ENCODE measurements around the gene SLC23A3. TPM values are rescaled to one million over a fixed set of nuclear protein-coding genes. Genes with fewer than 3 reads are reported as not detected.

The SLC23A3 gene
- total and polyA plus RNA-seq, 9 of the 15 experiments (the other 6 are each of a cell fraction or from before 2014, with no cell fraction given), result 0.06 to 0.64 (median 0.16) TPM

DNA sequence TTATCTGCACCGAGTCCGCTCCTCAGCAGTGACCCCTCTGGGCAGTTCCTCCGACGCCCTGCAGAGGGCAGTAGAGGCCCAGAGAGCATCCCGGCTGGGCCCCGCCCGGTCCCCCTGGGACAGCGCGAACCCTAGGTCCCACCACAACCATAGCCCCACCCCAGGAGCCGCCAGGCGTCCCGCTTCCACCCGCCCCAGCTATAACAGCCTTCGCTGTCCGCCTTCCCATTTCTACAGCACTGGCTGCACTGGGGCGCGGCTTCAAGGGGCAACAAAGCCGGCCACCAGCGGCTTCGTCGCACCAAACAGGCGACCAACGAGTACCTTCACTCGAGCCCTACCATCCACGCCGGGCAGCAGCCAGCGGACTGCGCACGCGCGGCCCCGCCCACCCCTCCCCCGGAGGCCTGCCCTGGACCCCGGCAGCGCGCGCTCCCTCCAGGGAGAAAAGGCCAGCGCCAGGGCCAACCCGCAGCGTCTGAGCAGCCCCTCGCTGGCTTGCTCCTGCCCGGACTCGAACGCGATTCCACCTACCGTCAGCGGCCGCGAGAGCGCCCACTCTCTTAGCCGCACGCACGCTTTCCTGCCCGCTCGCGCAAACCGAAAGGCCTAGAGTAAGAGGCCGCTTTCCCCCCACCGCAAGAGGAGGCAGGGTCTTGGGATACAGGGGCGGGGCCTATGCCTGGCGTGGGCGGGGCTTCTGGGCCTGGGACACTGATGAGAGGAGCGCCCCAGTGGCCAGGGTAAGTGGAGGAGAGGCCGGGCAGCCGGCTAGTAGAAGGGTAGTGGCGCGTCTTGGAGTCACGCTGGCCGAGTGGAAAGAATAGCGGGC, 9.4 kb downstream of the SLC23A3 start, which contains the start of gene NHEJ1 (continued):
- TF ChIP-seq HNRNPLL (IDR thresholded peaks at IDR 0.05; ENCODE audit: low read depth, low read length, poor library complexity, severe bottlenecking) (peak; percentile 45), TOE1 (IDR thresholded peaks at IDR 0.05; ENCODE audit: borderline replicate concordance) (no peak), TOE1 (CRISPR knock-in tag; IDR thresholded peaks at IDR 0.05; ENCODE audit: borderline replicate concordance, low read depth) (no peak), NR3C1 (CRISPR knock-in tag; IDR thresholded peaks at IDR 0.05) (no peak), MCM2 (IDR thresholded peaks at IDR 0.05; ENCODE audit: low read depth) (no peak), NRF1 (conservative IDR thresholded peaks at IDR 0.05 in 1 of 2, IDR thresholded peaks at IDR 0.05 in 1 of 2) (peak; percentile 90 to 91), TRIM24 (IDR thresholded peaks at IDR 0.05) (no peak), ZSCAN32 (CRISPR knock-in tag; IDR thresholded peaks at IDR 0.05) (no peak), ATF7 (IDR thresholded peaks at IDR 0.05) (peak; percentile 37; the same call in 1 of the 2 replicates), SIN3B (IDR thresholded peaks at IDR 0.05; ENCODE audit: low read depth) (peak; percentile 59; the same call in 1 of the 2 replicates), DPF2 (IDR thresholded peaks at IDR 0.05) (no peak), RNF2 (IDR thresholded peaks at IDR 0.05) (0 out of 2 replicates have a peak, but pooled peaks have one; percentile 35), MAZ (CRISPR knock-in tag; conservative IDR thresholded peaks at IDR 0.05 in 1 of 2, IDR thresholded peaks at IDR 0.05 in 1 of 2) (peak; percentile 83 to 84), ZBTB17 (CRISPR knock-in tag; IDR thresholded peaks at IDR 0.05) (no peak), ZBTB7A (IDR thresholded peaks at IDR 0.05; ENCODE audit: borderline replicate concordance, control insufficient read depth, low read depth, low read length) (peak; percentile 70; the same call in 1 of the 2 replicates), HDGF (IDR thresholded peaks at IDR 0.05) (no peak), STAG1 (CRISPR knock-in tag; IDR thresholded peaks at IDR 0.05; ENCODE audit: borderline replicate concordance) (peak; percentile 77; the same call in 1 of the 2 replicates), PHB (CRISPR knock-in tag; IDR thresholded peaks at IDR 0.05) (no peak), LCOR (CRISPR knock-in tag; IDR thresholded peaks at IDR 0.05) (peak; percentile 41)
- TF ChIP-seq, protein P1, sequence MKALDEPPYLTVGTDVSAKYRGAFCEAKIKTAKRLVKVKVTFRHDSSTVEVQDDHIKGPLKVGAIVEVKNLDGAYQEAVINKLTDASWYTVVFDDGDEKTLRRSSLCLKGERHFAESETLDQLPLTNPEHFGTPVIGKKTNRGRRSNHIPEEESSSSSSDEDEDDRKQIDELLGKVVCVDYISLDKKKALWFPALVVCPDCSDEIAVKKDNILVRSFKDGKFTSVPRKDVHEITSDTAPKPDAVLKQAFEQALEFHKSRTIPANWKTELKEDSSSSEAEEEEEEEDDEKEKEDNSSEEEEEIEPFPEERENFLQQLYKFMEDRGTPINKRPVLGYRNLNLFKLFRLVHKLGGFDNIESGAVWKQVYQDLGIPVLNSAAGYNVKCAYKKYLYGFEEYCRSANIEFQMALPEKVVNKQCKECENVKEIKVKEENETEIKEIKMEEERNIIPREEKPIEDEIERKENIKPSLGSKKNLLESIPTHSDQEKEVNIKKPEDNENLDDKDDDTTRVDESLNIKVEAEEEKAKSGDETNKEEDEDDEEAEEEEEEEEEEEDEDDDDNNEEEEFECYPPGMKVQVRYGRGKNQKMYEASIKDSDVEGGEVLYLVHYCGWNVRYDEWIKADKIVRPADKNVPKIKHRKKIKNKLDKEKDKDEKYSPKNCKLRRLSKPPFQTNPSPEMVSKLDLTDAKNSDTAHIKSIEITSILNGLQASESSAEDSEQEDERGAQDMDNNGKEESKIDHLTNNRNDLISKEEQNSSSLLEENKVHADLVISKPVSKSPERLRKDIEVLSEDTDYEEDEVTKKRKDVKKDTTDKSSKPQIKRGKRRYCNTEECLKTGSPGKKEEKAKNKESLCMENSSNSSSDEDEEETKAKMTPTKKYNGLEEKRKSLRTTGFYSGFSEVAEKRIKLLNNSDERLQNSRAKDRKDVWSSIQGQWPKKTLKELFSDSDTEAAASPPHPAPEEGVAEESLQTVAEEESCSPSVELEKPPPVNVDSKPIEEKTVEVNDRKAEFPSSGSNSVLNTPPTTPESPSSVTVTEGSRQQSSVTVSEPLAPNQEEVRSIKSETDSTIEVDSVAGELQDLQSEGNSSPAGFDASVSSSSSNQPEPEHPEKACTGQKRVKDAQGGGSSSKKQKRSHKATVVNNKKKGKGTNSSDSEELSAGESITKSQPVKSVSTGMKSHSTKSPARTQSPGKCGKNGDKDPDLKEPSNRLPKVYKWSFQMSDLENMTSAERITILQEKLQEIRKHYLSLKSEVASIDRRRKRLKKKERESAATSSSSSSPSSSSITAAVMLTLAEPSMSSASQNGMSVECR (CRISPR knock-in tag; IDR thresholded peaks at IDR 0.05), result peak; percentile 83
- TF ChIP-seq, protein P2, sequence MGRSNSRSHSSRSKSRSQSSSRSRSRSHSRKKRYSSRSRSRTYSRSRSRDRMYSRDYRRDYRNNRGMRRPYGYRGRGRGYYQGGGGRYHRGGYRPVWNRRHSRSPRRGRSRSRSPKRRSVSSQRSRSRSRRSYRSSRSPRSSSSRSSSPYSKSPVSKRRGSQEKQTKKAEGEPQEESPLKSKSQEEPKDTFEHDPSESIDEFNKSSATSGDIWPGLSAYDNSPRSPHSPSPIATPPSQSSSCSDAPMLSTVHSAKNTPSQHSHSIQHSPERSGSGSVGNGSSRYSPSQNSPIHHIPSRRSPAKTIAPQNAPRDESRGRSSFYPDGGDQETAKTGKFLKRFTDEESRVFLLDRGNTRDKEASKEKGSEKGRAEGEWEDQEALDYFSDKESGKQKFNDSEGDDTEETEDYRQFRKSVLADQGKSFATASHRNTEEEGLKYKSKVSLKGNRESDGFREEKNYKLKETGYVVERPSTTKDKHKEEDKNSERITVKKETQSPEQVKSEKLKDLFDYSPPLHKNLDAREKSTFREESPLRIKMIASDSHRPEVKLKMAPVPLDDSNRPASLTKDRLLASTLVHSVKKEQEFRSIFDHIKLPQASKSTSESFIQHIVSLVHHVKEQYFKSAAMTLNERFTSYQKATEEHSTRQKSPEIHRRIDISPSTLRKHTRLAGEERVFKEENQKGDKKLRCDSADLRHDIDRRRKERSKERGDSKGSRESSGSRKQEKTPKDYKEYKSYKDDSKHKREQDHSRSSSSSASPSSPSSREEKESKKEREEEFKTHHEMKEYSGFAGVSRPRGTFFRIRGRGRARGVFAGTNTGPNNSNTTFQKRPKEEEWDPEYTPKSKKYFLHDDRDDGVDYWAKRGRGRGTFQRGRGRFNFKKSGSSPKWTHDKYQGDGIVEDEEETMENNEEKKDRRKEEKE (IDR thresholded peaks at IDR 0.05; ENCODE audit: borderline replicate concordance in 1 of 2, control insufficient read depth in 1 of 2, low read depth in 2 of 2, low read length in 1 of 2), result no peak
